Fibroblast of lung (primary cell): ENCODE measurements around the gene ACACB. TPM values are rescaled to one million over a fixed set of nuclear protein-coding genes. Genes with fewer than 3 reads are reported as not detected.

Experiments used
- DNase-seq, 2 donors: peaks; one replicate each; pipeline versions ENCODE4 v3.0.0 to v3.0.0-alpha.2; 2010; ENCODE audit warnings: low read depth in 2 of 2
- H2AFZ ChIP-seq: 2 replicates; pipeline ENCODE4 v1.5.1; 2012; ENCODE audit warnings: low read length, control low read depth, inconsistent platforms
- H3K27ac ChIP-seq: 2 replicates; pipeline ENCODE4 v1.5.1; 2011; ENCODE audit warnings: low read length, control low read depth; ENCODE audit not compliant: insufficient read depth
- H3K27me3 ChIP-seq: 2 replicates; pipeline ENCODE4 v1.5.1; 2011; ENCODE audit warnings: mild to moderate bottlenecking, low read length; ENCODE audit not compliant: control insufficient read depth, insufficient read depth
- H3K36me3 ChIP-seq: 2 replicates; pipeline ENCODE4 v1.5.1; 2011; ENCODE audit warnings: low read length; ENCODE audit not compliant: control insufficient read depth, insufficient read depth
- H3K4me1 ChIP-seq: 2 replicates; pipeline ENCODE4 v1.5.1; 2011; ENCODE audit warnings: low read length; ENCODE audit not compliant: control insufficient read depth, insufficient read depth; ENCODE audit errors: extremely low read depth
- H3K4me2 ChIP-seq: 2 replicates; pipeline ENCODE4 v1.5.1; 2011; ENCODE audit warnings: low read length, control low read depth; ENCODE audit not compliant: insufficient read depth; ENCODE audit errors: extremely low read depth
- H3K4me3 ChIP-seq, 4 experiments: fragments of 200-600 bp in 1 of 4; sonication (generic) in 1 of 4; replicated peaks in 1 of 4; 2 replicates each; pipeline ENCODE4 v1.5.1; 2011 to 2016; ENCODE audit warnings: low read length in 4 of 4, low read depth in 3 of 4, mild to moderate bottlenecking in 3 of 4, control low read depth in 2 of 4, inconsistent platforms in 1 of 4, mixed read lengths in 1 of 4; ENCODE audit not compliant: insufficient read depth in 1 of 4; ENCODE audit errors: control extremely low read depth in 1 of 4
- H3K79me2 ChIP-seq: 2 replicates; pipeline ENCODE4 v1.5.1; 2012; ENCODE audit warnings: mild to moderate bottlenecking, low read length, inconsistent platforms; ENCODE audit not compliant: control insufficient read depth, insufficient read depth
- H3K9ac ChIP-seq: 2 replicates; pipeline ENCODE4 v1.5.1; 2011; ENCODE audit warnings: mild to moderate bottlenecking, low read length, control low read depth; ENCODE audit not compliant: insufficient read depth
- H3K9me3 ChIP-seq: 2 replicates; pipeline ENCODE4 v1.5.1; 2012; ENCODE audit warnings: low read depth, low read length; ENCODE audit not compliant: control insufficient read depth, insufficient read depth
- H4K20me1 ChIP-seq: 2 replicates; pipeline ENCODE4 v1.5.1; 2011; ENCODE audit warnings: low read length; ENCODE audit not compliant: control insufficient read depth, insufficient read depth; ENCODE audit errors: extremely low read depth
- CTCF ChIP-seq, 2 donors: IDR thresholded peaks in 1 of 2; conservative IDR thresholded peaks in 1 of 2; 1 replicate in 1 of 2; 2 replicates in 1 of 2; pipeline ENCODE4 v1.5.1; 2011 to 2012; ENCODE audit warnings: low read length in 2 of 2, control low read depth in 1 of 2, inconsistent platforms in 1 of 2, low read depth in 1 of 2, mild to moderate bottlenecking in 1 of 2
- EZH2 ChIP-seq: IDR thresholded peaks from 2 replicates; pipeline ENCODE4 v1.5.1; 2012; ENCODE audit warnings: low read length, control low read depth, mild to moderate bottlenecking; ENCODE audit errors: missing control alignments
- polyA plus RNA-seq, 2 donors: library from polyadenylated mRNA; depleted of rRNA in 1 of 2; stranded (reverse) in 1 of 2; unstranded in 1 of 2; fragments of >200 nt; gene quantifications; 2 replicates each; pipeline ENCODE4 v1.2.1, GENCODE V29; 2011 to 2012; ENCODE audit warnings: missing spikeins in 1 of 2
- total RNA-seq: library from RNA; depleted of rRNA; stranded (reverse); fragments of >200 nt; gene quantifications from 2 replicates; pipeline ENCODE4 v1.2.1, GENCODE V29; 2014

Gene ACACB
- total and polyA plus RNA-seq, 2 donors (not counting 1 experiment from before 2014, with no cell fraction given), result 1.5 to 9.1 TPM

- Histone ChIP-seq H3K36me3 (no peaks in the 10 kb centered on the region), H3K4me1 (no peaks in the 10 kb centered on the region), H3K79me2 (no peaks in the 10 kb centered on the region), H3K4me2 (no peak overlapping the region), H3K4me3 (no peak overlapping the region), H2AFZ (no peak overlapping the region), H3K27me3 (no peaks in the 10 kb centered on the region), H3K27ac (no peak overlapping the region), H3K9ac (no peak overlapping the region), H3K9me3 (no peaks in the 10 kb centered on the region), H4K20me1 (no peaks in the 10 kb centered on the region)
- DNase-seq, result no peak
- no peak for TF ChIP-seq EZH2
- TF ChIP-seq CTCF (conservative IDR thresholded peaks at IDR 0.05 in 1 of 2, IDR thresholded peaks at IDR 0.05 in 1 of 2; ENCODE audit: low read depth in 1 of 2, low read length in 2 of 2), result no peak
Observed at GRCh38 chr12:109221277-109221931, 105.0 kb downstream of the ACACB start.

GRCh38 chr12:109222062-109222461 lies 105.7 kb downstream of the ACACB start:
- Histone ChIP-seq H3K27me3 (no peaks in the 10 kb centered on the region), H2AFZ (no peak overlapping the region), H3K4me1 (no peaks in the 10 kb centered on the region), H3K9ac (no peak overlapping the region), H3K9me3 (no peaks in the 10 kb centered on the region), H3K36me3 (no peaks in the 10 kb centered on the region), H3K79me2 (no peaks in the 10 kb centered on the region), H3K27ac (no peak overlapping the region), H3K4me3 (no peak overlapping the region), H3K4me2 (no peak overlapping the region), H4K20me1 (no peaks in the 10 kb centered on the region)
- no peak for DNase-seq
- TF ChIP-seq CTCF (conservative IDR thresholded peaks at IDR 0.05 in 1 of 2, IDR thresholded peaks at IDR 0.05 in 1 of 2; ENCODE audit: low read depth in 1 of 2, low read length in 2 of 2) (no peak), EZH2 (no peak)

GRCh38 chr12:109222496-109222895 lies 106.1 kb downstream of the ACACB start:
- H3K36me3 ChIP-seq, result no peaks in the 10 kb centered on the region
- H3K4me3 ChIP-seq, result no peak overlapping the region
- no peak for TF ChIP-seq CTCF (conservative IDR thresholded peaks at IDR 0.05 in 1 of 2, IDR thresholded peaks at IDR 0.05 in 1 of 2; ENCODE audit: low read depth in 1 of 2, low read length in 2 of 2)
- no peak for TF ChIP-seq EZH2

More at GRCh38 chr12:109222496-109222895, 106.1 kb downstream of the ACACB start:
- no peaks in the 10 kb centered on the region for H3K4me1 ChIP-seq
- no peak overlapping the region for H3K9ac ChIP-seq
- no peak overlapping the region for H2AFZ ChIP-seq
- H3K27ac ChIP-seq, result no peak overlapping the region
- H3K79me2 ChIP-seq, result no peaks in the 10 kb centered on the region
- H3K27me3 ChIP-seq, result no peaks in the 10 kb centered on the region
- no peak overlapping the region for H3K4me2 ChIP-seq
- H4K20me1 ChIP-seq, result no peaks in the 10 kb centered on the region
- no peaks in the 10 kb centered on the region for H3K9me3 ChIP-seq
- no peak for DNase-seq
